Activated CD4-positive, alpha-beta T cell treated with anti-CD3 and anti-CD28 coated beads, Interleukin-2, amount 10 ng/mL, durations not matched to agents 7 days and 5 days (primary cell): ENCODE measurements around the gene ATG9B. TPM values are rescaled to one million over a fixed set of nuclear protein-coding genes. Genes with fewer than 3 reads are reported as not detected.
A peak's percentile ranks its signal among the peaks of the same experiment; 100 is the strongest.

ENCODE experiments used
- CTCF ChIA-PET: fragments of 350-600 bp; sonication (Branson Sonifier 250); formaldehyde crosslinking; loops from one replicate; lab custom pipeline; 2021; ENCODE audit warnings: antibody characterized with exemption; lab: Charles Lee
- POLR2A ChIA-PET: fragments of 350-600 bp; sonication (Branson Sonifier 250); formaldehyde crosslinking; loops from one replicate; lab custom pipeline; 2021; ENCODE audit warnings: antibody characterized with exemption; lab: Charles Lee
- DNase-seq: peaks from one replicate; pipeline ENCODE4 v3.0.0-alpha.2; 2020
- H3K27ac Mint-ChIP-seq: one replicate; pipeline ENCODE4 v1.8.0; 2021; ENCODE audit warnings: mild to moderate bottlenecking, moderate library complexity, mixed read lengths
- H3K27me3 Mint-ChIP-seq: one replicate; pipeline ENCODE4 v1.8.0; 2021; ENCODE audit warnings: mixed read lengths
- H3K36me3 Mint-ChIP-seq: one replicate; pipeline ENCODE4 v1.8.0; 2021; ENCODE audit warnings: low read depth, mixed read lengths
- H3K4me1 Mint-ChIP-seq: one replicate; pipeline ENCODE4 v1.8.0; 2021; ENCODE audit warnings: mixed read lengths
- H3K4me3 Mint-ChIP-seq: one replicate; pipeline ENCODE4 v1.8.0; 2021; ENCODE audit warnings: mild to moderate bottlenecking, moderate library complexity, mixed read lengths
- H3K9me3 Mint-ChIP-seq: one replicate; pipeline ENCODE4 v1.8.0; 2021; ENCODE audit warnings: mixed read lengths
- total RNA-seq, 2 experiments: library from RNA; stranded (reverse); gene quantifications; one replicate each; pipeline ENCODE4 v1.2.3, GENCODE V29; 2021

ATG9B gene
- total RNA-seq, result 10 to 100 TPM; 12.1 to 12.3 TPM

GRCh38 chr7:151024435-151025056 lies at the start of gene ATG9B:
TSS of gene ATG9B (minus strand) at chr7:151024494. CDS start at chr7:151024423, 71 bp downstream.
- H3K27ac Mint-ChIP-seq, result peak within 1 kb of the TSS; percentile 13
- H3K27me3 Mint-ChIP-seq, result peaks cover 18% of the 10 kb centered on the region
- H3K4me3 Mint-ChIP-seq, result no peak within 1 kb of the TSS
- H3K36me3 Mint-ChIP-seq, result peaks cover 2% of the 10 kb centered on the region
- H3K4me1 Mint-ChIP-seq, result peaks cover 26% of the 10 kb centered on the region
- ChIA-PET POLR2A (no interaction called here), CTCF (interaction anchor here (1.2 to 8.5 kb wide), 3 partner anchors 9 to 15 kb away, joined by 3 to 79 read pairs (median 5); no protein-coding TSS in a partner anchor)
- no peak for DNase-seq
- H3K9me3 Mint-ChIP-seq, result no peaks in the 10 kb centered on the region

GRCh38 chr7:151073990-151074389 lies 49.7 kb upstream of the ATG9B start:
- CTCF ChIA-PET, result interaction anchor here (1.1 to 2.4 kb wide), 3 partner anchors 8 to 29 kb away, joined by 3 to 6 read pairs (median 4); no protein-coding TSS in a partner anchor
- H3K9me3 Mint-ChIP-seq, result no peaks in the 10 kb centered on the region
- no peak overlapping the region for H3K27ac Mint-ChIP-seq
- POLR2A ChIA-PET, result no interaction called here
- H3K27me3 Mint-ChIP-seq, result no peaks in the 10 kb centered on the region
- DNase-seq, result no peak
- peaks cover 19% of the 10 kb centered on the region for H3K36me3 Mint-ChIP-seq
- no peak overlapping the region for H3K4me3 Mint-ChIP-seq
- H3K4me1 Mint-ChIP-seq, result peaks cover 10% of the 10 kb centered on the region

GRCh38 chr7:151071032-151071866 lies 47.0 kb upstream of the ATG9B start:
- no peaks in the 10 kb centered on the region for H3K27me3 Mint-ChIP-seq
- POLR2A ChIA-PET, result no interaction called here
- DNase-seq, result no peak
- H3K4me3 Mint-ChIP-seq, result no peak overlapping the region
- no peaks in the 10 kb centered on the region for H3K4me1 Mint-ChIP-seq
- H3K27ac Mint-ChIP-seq, result no peak overlapping the region
- H3K9me3 Mint-ChIP-seq, result no peaks in the 10 kb centered on the region
- H3K36me3 Mint-ChIP-seq, result peaks cover 23% of the 10 kb centered on the region
- CTCF ChIA-PET, result interaction anchor here (0.6 to 2.4 kb wide), 3 partner anchors 8 to 86 kb away, joined by 3 to 6 read pairs (median 4); no protein-coding TSS in a partner anchor

GRCh38 chr7:151070574-151070960 lies 46.3 kb upstream of the ATG9B start:
- ChIA-PET CTCF (no interaction called here), POLR2A (no interaction called here)
- no peak for DNase-seq
- no peak overlapping the region for H3K27ac Mint-ChIP-seq
- no peak overlapping the region for H3K4me3 Mint-ChIP-seq
- H3K9me3 Mint-ChIP-seq, result no peaks in the 10 kb centered on the region
- no peaks in the 10 kb centered on the region for H3K4me1 Mint-ChIP-seq
- H3K36me3 Mint-ChIP-seq, result peaks cover 19% of the 10 kb centered on the region
- H3K27me3 Mint-ChIP-seq, result no peaks in the 10 kb centered on the region

GRCh38 chr7:151069841-151070573 lies 45.7 kb upstream of the ATG9B start:
- Mint-ChIP-seq H3K4me1 (no peaks in the 10 kb centered on the region), H3K27me3 (no peaks in the 10 kb centered on the region)
- CTCF ChIA-PET, result interaction anchor here (0.7 kb wide), 1 partner anchor 17 kb away, joined by 3 read pairs; no protein-coding TSS in a partner anchor

GRCh38 chr7:151068069-151068773 lies 43.9 kb upstream of the ATG9B start:
- H3K27ac Mint-ChIP-seq, result no peak overlapping the region
- ChIA-PET CTCF (interaction anchor here (0.8 to 1.2 kb wide), 5 partner anchors 13 to 55 kb away, joined by 3 to 4 read pairs (median 3); partner anchors contain the start of genes AGAP3, FASTK and TMUB1), POLR2A (no interaction called here)
- no peaks in the 10 kb centered on the region for H3K27me3 Mint-ChIP-seq
- no peaks in the 10 kb centered on the region for H3K9me3 Mint-ChIP-seq
- H3K4me1 Mint-ChIP-seq, result no peaks in the 10 kb centered on the region
- DNase-seq, result no peak
- no peak overlapping the region for H3K4me3 Mint-ChIP-seq
- H3K36me3 Mint-ChIP-seq, result peaks cover 26% of the 10 kb centered on the region

More at GRCh38 chr7:151069841-151070573, 45.7 kb upstream of the ATG9B start:
- no peak overlapping the region for H3K4me3 Mint-ChIP-seq
- POLR2A ChIA-PET, result no interaction called here
- no peak overlapping the region for H3K27ac Mint-ChIP-seq
- H3K36me3 Mint-ChIP-seq, result peaks cover 22% of the 10 kb centered on the region
- DNase-seq, result no peak
- H3K9me3 Mint-ChIP-seq, result no peaks in the 10 kb centered on the region

- ChIA-PET POLR2A (no interaction called here), CTCF (interaction anchor here (1.0 to 1.4 kb wide), 2 partner anchors 8 kb away, joined by 3 to 4 read pairs; no protein-coding TSS in a partner anchor)
- Mint-ChIP-seq H3K27ac (no peak overlapping the region), H3K27me3 (no peaks in the 10 kb centered on the region), H3K9me3 (no peaks in the 10 kb centered on the region), H3K36me3 (peaks cover 26% of the 10 kb centered on the region), H3K4me1 (peaks cover 6% of the 10 kb centered on the region), H3K4me3 (no peak overlapping the region)
- no peak for DNase-seq
Observed at GRCh38 chr7:151066273-151066974, 42.1 kb upstream of the ATG9B start.

- ChIA-PET CTCF (interaction anchor here (1.0 kb wide), 1 partner anchor 9 kb away, joined by 3 read pairs; no protein-coding TSS in a partner anchor), POLR2A (no interaction called here)
- H3K27me3 Mint-ChIP-seq, result no peaks in the 10 kb centered on the region
- DNase-seq, result no peak
- no peaks in the 10 kb centered on the region for H3K9me3 Mint-ChIP-seq
- no peak overlapping the region for H3K4me3 Mint-ChIP-seq
- H3K4me1 Mint-ChIP-seq, result peaks cover 14% of the 10 kb centered on the region
- no peak overlapping the region for H3K27ac Mint-ChIP-seq
- H3K36me3 Mint-ChIP-seq, result peaks cover 24% of the 10 kb centered on the region
Observed at GRCh38 chr7:151065516-151065915, 41.2 kb upstream of the ATG9B start.

- peaks cover 22% of the 10 kb centered on the region for H3K36me3 Mint-ChIP-seq
- H3K27ac Mint-ChIP-seq, result no peak overlapping the region
- peaks cover 16% of the 10 kb centered on the region for H3K4me1 Mint-ChIP-seq
- ChIA-PET CTCF (no interaction called here), POLR2A (no interaction called here)
- H3K4me3 Mint-ChIP-seq, result no peak overlapping the region
- no peaks in the 10 kb centered on the region for H3K9me3 Mint-ChIP-seq
- DNase-seq, result no peak
- no peaks in the 10 kb centered on the region for H3K27me3 Mint-ChIP-seq
Observed at GRCh38 chr7:151064993-151065392, 40.7 kb upstream of the ATG9B start.

GRCh38 chr7:151064454-151064853 lies 40.2 kb upstream of the ATG9B start:
- DNase-seq, result no peak
- Mint-ChIP-seq H3K36me3 (peaks cover 18% of the 10 kb centered on the region), H3K27ac (no peak overlapping the region), H3K4me1 (peaks cover 16% of the 10 kb centered on the region), H3K4me3 (no peak overlapping the region), H3K27me3 (no peaks in the 10 kb centered on the region), H3K9me3 (no peaks in the 10 kb centered on the region)
- ChIA-PET POLR2A (no interaction called here), CTCF (no interaction called here)

- DNase-seq, result no peak
- POLR2A ChIA-PET, result no interaction called here
- Mint-ChIP-seq H3K27ac (no peak overlapping the region), H3K4me1 (peaks cover 26% of the 10 kb centered on the region), H3K4me3 (no peak overlapping the region), H3K36me3 (peaks cover 15% of the 10 kb centered on the region), H3K27me3 (no peaks in the 10 kb centered on the region), H3K9me3 (no peaks in the 10 kb centered on the region)
- CTCF ChIA-PET, result interaction anchor here (0.6 kb wide), 1 partner anchor 8 kb away, joined by 3 read pairs; no protein-coding TSS in a partner anchor
Observed at GRCh38 chr7:151063212-151063561, 38.9 kb upstream of the ATG9B start.
